Measurements from ENCODE around the gene PTPN4.

DNA sequence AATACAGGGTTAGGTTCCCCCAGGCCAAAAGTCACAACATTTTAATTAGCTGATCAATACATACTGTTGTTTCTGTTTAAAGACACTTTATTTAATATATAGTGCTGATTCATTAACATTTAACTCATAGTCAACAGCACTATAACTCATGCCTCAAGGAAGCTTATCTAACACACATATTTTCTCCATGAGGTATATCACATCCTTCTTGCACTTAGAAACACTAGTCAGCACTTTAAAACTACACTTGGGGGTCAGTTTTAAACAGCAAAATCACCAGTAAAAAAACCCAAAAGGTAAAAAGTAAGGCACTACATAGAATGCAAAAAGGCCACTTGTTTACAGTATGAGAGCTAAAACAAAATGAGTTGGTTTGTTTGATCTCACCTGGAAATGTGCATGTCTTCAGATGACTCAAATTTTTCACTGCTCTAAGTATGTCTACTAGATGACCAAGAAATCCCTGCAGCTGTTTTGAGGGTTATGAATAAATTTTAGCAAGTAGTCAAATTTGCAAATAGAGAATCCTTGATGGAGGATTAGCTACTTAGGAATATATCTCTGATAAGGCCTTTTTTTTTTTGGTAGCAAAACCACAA, 199.0 kb downstream of the PTPN4 start:
- TF ChIP-seq, protein P1, sequence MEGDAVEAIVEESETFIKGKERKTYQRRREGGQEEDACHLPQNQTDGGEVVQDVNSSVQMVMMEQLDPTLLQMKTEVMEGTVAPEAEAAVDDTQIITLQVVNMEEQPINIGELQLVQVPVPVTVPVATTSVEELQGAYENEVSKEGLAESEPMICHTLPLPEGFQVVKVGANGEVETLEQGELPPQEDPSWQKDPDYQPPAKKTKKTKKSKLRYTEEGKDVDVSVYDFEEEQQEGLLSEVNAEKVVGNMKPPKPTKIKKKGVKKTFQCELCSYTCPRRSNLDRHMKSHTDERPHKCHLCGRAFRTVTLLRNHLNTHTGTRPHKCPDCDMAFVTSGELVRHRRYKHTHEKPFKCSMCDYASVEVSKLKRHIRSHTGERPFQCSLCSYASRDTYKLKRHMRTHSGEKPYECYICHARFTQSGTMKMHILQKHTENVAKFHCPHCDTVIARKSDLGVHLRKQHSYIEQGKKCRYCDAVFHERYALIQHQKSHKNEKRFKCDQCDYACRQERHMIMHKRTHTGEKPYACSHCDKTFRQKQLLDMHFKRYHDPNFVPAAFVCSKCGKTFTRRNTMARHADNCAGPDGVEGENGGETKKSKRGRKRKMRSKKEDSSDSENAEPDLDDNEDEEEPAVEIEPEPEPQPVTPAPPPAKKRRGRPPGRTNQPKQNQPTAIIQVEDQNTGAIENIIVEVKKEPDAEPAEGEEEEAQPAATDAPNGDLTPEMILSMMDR (IDR thresholded peaks at IDR 0.05), result no peak
- no peak for TF ChIP-seq POLR2AphosphoS5 (IDR thresholded peaks at IDR 0.05)
- no peak for TF ChIP-seq EP300 (IDR thresholded peaks at IDR 0.05)
